MCF 10A (cell line): Measurements from ENCODE around the gene PARK7. TPM values are rescaled to one million over a fixed set of nuclear protein-coding genes. Genes with fewer than 3 reads are reported as not detected.

Experiments used
- total RNA-seq: library from RNA; stranded (reverse); gene quantifications from 2 replicates; pipeline ENCODE4 v1.2.3, GENCODE V29; 2022

PARK7 gene
- total RNA-seq, 1 experiment from 2014 or later = 419 TPM

Other genes starting within 250 kb of the PARK7 start
- gene VAMP3, start 190.4 kb upstream of the PARK7 start, total RNA-seq = 58.6 and 79.6 TPM in 2 replicates
- 0.84 and 1.9 TPM in 2 replicates for gene PER3, start 177.4 kb upstream of the PARK7 start, total RNA-seq
- not detected in 2 replicates for gene UTS2, start 108.6 kb upstream of the PARK7 start, total RNA-seq
- gene TNFRSF9, start 20.9 kb upstream of the PARK7 start, total RNA-seq = 0.98 and 2.7 TPM in 2 replicates
- gene ERRFI1, start 64.6 kb downstream of the PARK7 start, total RNA-seq = 86.4 and 111 TPM in 2 replicates